ENCODE data around the gene RCBTB2.

DNA sequence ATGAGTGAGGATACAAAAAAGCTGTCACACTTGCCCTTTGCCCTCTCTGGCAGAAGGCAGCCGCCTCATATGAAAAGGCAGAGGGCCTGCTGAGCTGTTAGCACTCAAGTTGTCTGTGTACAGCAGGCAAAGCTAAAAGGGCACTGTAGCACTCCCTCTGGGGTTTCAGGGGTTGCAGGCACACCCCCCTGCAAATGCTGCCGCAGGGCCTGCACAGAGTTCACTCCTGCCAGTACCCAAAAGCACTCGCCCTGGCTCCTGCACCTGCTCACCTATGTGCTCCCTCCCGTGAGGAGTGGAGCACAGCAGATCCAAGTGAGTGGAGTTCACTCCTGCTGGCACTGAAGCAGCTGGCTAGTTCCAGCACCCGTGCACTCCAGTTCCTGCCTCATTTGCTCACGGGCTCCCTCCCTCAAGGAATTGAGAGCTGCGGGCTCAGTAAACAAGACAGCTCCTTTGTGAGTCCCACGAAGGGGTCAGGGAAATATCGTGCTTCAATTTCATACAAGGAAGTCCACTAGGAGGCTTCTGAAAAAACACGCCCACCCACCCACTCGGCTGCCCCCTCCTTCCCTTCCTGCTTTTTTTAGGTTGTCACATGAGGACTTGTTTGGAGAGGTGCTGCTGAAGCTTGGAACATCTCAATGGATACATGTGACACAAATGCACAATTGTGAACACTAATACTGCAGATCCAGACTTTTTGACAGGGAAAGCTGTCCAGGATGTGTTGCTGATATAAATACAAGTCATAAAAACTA lies 9.9 kb upstream of the RCBTB2 start:
- TF ChIP-seq, protein P1, sequence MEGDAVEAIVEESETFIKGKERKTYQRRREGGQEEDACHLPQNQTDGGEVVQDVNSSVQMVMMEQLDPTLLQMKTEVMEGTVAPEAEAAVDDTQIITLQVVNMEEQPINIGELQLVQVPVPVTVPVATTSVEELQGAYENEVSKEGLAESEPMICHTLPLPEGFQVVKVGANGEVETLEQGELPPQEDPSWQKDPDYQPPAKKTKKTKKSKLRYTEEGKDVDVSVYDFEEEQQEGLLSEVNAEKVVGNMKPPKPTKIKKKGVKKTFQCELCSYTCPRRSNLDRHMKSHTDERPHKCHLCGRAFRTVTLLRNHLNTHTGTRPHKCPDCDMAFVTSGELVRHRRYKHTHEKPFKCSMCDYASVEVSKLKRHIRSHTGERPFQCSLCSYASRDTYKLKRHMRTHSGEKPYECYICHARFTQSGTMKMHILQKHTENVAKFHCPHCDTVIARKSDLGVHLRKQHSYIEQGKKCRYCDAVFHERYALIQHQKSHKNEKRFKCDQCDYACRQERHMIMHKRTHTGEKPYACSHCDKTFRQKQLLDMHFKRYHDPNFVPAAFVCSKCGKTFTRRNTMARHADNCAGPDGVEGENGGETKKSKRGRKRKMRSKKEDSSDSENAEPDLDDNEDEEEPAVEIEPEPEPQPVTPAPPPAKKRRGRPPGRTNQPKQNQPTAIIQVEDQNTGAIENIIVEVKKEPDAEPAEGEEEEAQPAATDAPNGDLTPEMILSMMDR (IDR thresholded peaks at IDR 0.05) = no peak
- no peak for TF ChIP-seq EZH2phosphoT487 (IDR thresholded peaks at IDR 0.05)

All from neural progenitor cell (in vitro differentiated cells).